Fibroblast of upper back skin (primary cell): ENCODE results near the gene ACO1.
"Not testable (repeated sequence)": the region's sequence is repeated elsewhere in the genome, so short reads cannot be mapped to it uniquely, and the experiment has no call there.

Experiments used
- DNase-seq: peaks from one replicate; pipeline ENCODE4 v3.0.0-alpha.2; 2013

Gene ACO1

GRCh38 chr9:32384364-32385151 is at the start of gene ACO1:
Gene ACO1 (plus strand): TSS chr9:32384643. CDS start chr9:32405507, 20,864 bp downstream.
- peak; percentile 81 for DNase-seq

GRCh38 chr9:32334916-32335895 is 49.2 kb upstream of the ACO1 start:
- no peak for DNase-seq

GRCh38 chr9:32339424-32339823 is 45.0 kb upstream of the ACO1 start:
- no peak for DNase-seq

DNA sequence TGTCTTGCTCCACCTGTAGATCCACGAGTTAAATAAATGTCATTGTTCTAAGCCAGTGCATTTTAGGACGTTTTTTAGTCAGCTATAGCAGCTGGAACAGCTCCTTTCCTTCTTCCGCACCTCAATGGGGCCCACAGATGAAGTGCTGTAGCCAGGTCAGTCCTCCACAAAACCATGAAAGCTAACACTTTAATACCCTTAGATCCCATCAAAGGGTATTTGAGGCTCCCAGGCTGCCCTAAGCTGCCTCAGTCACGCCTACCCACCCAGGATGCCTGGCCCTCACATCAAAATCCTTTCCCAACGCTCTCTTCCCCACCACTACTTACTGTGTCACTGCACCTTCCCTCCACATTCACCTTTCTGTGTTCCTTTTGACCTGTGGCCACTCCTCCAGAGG is 44.1 kb upstream of the ACO1 start:
- no peak for DNase-seq

GRCh38 chr9:32344551-32345182 is 39.8 kb upstream of the ACO1 start:
- DNase-seq, result peak; percentile 5

DNA sequence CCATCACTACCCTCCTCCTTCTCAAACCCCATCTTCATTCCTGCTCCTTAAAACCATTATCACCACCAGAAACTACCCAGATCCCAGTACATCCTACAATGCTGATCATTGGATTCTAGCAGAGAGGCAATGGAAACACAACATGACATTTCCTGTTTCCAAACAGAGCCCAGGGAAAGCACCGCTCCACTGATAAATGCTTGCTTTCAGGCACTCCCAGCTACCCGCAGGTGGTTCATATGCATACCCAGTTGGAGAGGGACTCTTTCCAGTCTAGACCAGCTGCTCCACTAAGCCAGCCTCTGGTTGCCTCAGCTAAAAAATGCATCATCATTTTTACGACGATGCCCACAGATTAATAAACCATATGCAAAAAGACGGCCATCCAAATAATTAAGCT is 39.2 kb upstream of the ACO1 start:
- DNase-seq, result no peak

- no peak for DNase-seq
Measured at GRCh38 chr9:32347571-32347970, 36.9 kb upstream of the ACO1 start.

DNA sequence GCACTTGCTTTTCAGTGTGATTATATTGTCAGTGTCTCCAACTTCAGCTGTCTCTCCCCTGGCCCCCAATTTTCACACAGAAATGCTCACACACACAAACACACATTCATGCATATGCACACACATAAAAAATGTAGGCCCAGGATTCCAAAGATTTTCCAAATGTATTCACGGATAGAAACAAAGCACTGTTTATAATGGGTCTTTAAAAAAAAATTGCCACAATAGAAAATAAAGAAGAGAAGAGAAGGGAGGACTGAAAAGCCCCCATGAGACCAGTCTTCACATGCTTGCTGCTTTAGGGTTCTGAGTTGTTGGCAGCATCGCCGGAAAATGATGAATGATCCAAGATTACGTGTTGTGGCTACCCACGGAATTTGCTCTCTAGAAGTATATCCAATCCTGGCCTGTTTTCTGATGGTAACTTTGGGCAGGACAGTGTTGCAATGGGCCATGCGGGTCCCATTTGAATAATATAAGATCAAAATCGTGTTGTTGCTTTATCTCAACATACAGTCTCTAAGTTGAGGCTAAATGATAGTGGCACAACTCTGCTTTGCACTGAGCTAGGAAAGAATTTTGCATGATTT is 36.2 kb upstream of the ACO1 start:
- peak; percentile 43 for DNase-seq

GRCh38 chr9:32349013-32349412 is 35.4 kb upstream of the ACO1 start:
- no peak for DNase-seq

DNA sequence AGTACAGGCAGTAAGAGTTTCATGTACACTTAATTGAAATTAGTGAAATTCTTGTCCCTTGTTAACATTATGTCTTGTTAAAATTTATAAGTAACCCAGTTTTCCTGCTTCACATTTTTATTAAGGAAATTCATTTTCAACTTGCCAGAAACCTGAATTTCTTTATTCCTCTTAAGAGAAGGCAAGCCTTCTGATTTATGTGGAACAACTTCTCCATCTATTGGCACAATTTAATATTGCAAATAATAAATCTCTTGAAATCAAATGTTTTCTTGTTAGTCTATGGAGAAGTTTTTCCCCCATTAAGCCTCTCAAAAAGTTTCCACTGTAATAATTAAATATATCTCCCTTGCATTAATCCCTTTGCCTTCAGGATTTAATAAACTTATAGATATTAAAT is 33.8 kb upstream of the ACO1 start:
- DNase-seq, result peak; percentile 12

GRCh38 chr9:32351845-32352244 is 32.6 kb upstream of the ACO1 start:
- no peak for DNase-seq

GRCh38 chr9:32353476-32353875 is 31.0 kb upstream of the ACO1 start:
- DNase-seq, result not testable (repeated sequence)

DNA sequence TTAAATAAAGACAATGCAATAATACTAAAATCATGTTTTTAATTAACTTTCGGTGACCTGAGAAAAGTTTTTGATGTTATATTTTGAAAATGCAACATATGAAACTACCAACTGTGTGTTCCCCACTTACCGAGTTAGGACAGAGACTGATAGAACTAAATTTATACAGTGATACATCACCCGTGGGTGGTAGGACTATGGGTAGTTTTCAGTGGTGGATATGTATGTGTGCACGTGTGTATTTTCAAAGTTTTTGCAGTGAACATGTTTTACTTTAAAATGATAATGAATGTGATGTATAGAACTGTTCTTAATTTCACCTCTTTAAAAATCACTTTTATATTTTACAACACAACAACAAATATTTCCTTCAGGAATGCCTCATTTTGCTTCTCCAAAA is 25.0 kb upstream of the ACO1 start:
- no peak for DNase-seq

- DNase-seq, result no peak
Measured at GRCh38 chr9:32360983-32361673, 23.3 kb upstream of the ACO1 start.

DNA sequence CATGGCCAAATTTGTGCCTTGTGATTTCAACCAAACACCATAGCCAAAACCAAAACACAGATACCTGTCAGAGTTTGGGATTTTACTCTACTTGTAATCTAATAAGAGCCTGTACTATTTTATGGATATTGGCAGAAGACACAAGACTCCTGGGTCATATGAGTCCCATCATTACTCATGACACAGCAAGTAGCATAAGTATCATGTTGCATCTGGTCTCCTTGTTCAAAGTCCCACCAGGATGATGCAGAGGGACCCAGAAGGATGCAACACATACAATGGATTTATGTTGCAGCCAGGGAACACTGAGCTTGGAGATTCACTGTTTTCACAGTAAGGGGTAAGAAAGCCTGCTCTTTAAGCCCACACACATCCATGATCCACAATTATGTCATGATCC is 13.2 kb upstream of the ACO1 start:
- no peak for DNase-seq

GRCh38 chr9:32371679-32372078 is 12.8 kb upstream of the ACO1 start:
- no peak for DNase-seq

DNA sequence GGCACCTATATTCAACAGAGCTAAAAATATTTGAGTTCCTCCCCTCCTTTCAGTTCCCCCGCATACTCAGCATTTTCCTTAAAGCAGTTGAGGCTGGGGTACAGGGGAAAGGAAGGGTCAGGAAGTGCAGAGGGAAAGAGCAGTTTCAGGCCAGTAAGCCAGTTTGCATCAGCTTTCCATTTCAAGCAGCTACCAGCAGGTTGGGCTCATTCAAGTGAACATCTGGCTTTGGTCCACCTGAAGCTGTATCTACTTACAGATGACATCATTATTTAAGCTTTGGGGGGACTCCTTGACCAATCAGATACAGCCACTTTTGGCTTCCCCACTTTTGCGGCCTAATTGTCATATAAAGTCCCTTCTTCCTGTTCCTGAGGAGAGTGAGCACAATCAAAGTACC is 8.2 kb upstream of the ACO1 start:
- peak; percentile 40 for DNase-seq

DNA sequence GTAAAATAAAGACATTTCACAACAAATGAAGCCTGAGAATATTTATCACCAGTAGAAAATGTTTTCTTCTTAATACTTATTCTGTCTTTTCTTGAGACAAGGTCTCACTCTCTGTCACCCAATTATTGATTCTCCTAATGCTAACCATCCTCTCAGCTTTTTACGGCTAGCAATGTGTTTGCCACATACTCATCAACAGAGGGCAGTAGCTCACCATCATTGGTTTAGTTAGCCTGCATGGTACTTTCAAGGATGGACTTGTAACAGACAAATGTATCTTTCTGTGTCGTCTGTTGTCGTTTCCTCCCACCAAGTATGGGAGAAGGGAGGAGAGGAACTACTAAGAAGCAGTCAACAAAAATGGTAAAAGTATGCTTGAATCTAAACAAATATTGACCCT is 5.9 kb upstream of the ACO1 start:
- peak; percentile 74 for DNase-seq

DNA sequence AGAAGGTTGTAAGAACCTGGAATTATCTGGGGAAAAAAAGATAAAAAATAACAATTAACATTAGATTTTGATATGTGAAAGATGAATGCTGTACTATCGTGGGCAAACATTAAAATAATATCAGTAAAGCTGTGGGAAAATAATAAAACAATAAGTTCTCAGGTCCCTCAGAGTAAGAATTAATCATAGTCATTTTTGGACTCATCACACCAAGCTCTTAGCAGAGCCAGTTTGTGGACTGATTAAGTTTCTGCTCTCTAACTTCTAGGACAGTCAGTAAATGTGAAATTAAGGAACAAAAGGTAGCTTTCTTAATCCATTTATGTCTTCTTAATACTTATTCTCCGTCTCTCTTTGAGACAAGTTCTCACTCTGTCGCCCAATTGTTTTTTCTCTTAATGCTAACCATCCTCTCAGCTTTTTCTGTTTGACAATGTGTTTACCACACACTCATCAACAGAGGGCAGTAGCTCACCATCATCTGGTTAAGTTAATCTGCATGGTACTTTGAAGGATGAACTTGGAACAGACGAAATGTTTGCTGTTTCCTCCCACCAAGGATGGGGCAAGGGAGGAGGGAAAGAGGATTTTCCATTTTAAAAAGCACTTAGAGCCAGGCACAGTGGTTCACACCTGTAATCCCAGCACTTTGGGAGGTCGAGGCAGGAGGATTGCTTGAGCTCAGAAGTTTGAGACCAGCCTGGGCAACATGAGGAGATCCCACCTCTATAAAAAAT is 5.3 kb upstream of the ACO1 start:
- peak; percentile 82 for DNase-seq

GRCh38 chr9:32380944-32381343 is 3.5 kb upstream of the ACO1 start:
- no peak for DNase-seq

GRCh38 chr9:32382565-32383320 is 1.7 kb upstream of the ACO1 start:
- DNase-seq, result no peak
